IPS-NIHi7 (cell line): ENCODE results near the gene ARHGEF28.

ENCODE experiments used
- DNase-seq: peaks from one replicate; pipeline ENCODE4 v3.0.0; 2012; ENCODE audit warnings: mixed read lengths; ENCODE audit errors: extremely low spot score

ARHGEF28 gene

GRCh38 chr5:73938280-73938937 lies 312.4 kb downstream of the ARHGEF28 start:
- DNase-seq: no peak

GRCh38 chr5:73938938-73939320 lies 312.9 kb downstream of the ARHGEF28 start:
- DNase-seq: no peak

- DNase-seq: no peak
These were observed 313.6 kb downstream of the ARHGEF28 start for GRCh38 chr5:73939557-73939956.

- no peak for DNase-seq
These were observed 314.0 kb downstream of the ARHGEF28 start for GRCh38 chr5:73940026-73940425.

GRCh38 chr5:73940801-73941200 lies 314.8 kb downstream of the ARHGEF28 start:
- DNase-seq: no peak

- no peak for DNase-seq
These were observed 316.8 kb downstream of the ARHGEF28 start for GRCh38 chr5:73942783-73943182.

GRCh38 chr5:73943397-73943796 lies 317.4 kb downstream of the ARHGEF28 start:
- no peak for DNase-seq

- no peak for DNase-seq
These were observed 318.6 kb downstream of the ARHGEF28 start for GRCh38 chr5:73944581-73944980.

GRCh38 chr5:73945505-73945904 lies 319.5 kb downstream of the ARHGEF28 start:
- peak; percentile 43 for DNase-seq

GRCh38 chr5:73946278-73946677 lies 320.3 kb downstream of the ARHGEF28 start:
- DNase-seq: no peak

GRCh38 chr5:73946919-73947602 lies 321.1 kb downstream of the ARHGEF28 start:
- no peak for DNase-seq

GRCh38 chr5:73947906-73948640 lies 322.1 kb downstream of the ARHGEF28 start:
- no peak for DNase-seq

- no peak for DNase-seq
These were observed 322.7 kb downstream of the ARHGEF28 start for GRCh38 chr5:73948720-73949119.

GRCh38 chr5:73950441-73950873 lies 324.5 kb downstream of the ARHGEF28 start:
- DNase-seq: no peak

GRCh38 chr5:73950912-73951430 lies 325.0 kb downstream of the ARHGEF28 start:
- no peak for DNase-seq

GRCh38 chr5:73952872-73953271 lies 326.9 kb downstream of the ARHGEF28 start:
- no peak for DNase-seq

- no peak for DNase-seq
These were observed 328.4 kb downstream of the ARHGEF28 start for GRCh38 chr5:73954381-73954780.

GRCh38 chr5:73955271-73955846 lies 329.4 kb downstream of the ARHGEF28 start:
- DNase-seq: no peak

- DNase-seq: no peak
These were observed 331.5 kb downstream of the ARHGEF28 start for GRCh38 chr5:73957397-73958001.

GRCh38 chr5:73958037-73958436 lies 332.0 kb downstream of the ARHGEF28 start:
- no peak for DNase-seq

GRCh38 chr5:73960023-73960422 lies 334.0 kb downstream of the ARHGEF28 start:
- DNase-seq: no peak

GRCh38 chr5:73960426-73960825 lies 334.4 kb downstream of the ARHGEF28 start:
- no peak for DNase-seq
